ENCODE results near the gene LDB2.

LDB2 gene

DNA sequence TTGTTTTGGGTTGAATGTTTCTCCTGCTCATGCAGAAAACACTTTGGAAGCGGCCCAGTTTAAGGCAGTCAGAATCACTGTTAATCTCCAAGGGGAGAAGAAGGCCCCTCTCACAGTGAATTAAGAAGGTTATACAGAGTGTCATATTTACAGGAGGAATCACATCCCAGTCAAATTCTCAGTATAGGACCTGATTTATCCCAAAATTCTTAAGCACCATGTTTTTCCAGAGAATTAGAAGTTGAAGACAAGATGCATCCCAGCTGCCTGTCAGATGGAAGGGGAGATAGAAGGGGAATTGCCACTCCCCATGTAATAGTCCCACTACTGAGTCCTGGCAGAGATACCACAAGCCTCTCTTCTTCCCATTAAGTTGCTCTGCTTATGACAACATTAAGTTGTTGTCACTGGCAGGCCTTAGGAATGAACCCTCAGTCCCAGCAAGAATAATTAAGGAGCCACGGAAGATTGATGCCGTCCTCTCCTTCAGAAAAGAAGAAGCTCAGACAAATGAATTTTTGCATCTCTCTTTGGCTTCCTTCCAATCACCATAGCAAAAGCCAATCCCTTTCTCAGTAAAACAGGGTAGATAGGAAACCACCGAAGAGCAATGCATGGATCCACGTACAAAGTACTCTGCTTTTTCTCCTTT lies 138.4 kb downstream of the LDB2 start:
- H3K27ac ChIP-seq: no peak overlapping the region
- H3K36me3 ChIP-seq (ENCODE audit: insufficient read depth, low read length): peaks cover under 1% of the 10 kb centered on the region; the same call in 1 of the 2 replicates
- no peak overlapping the region for H3K4me3 ChIP-seq
- DNase-seq (ENCODE audit: low read depth, low spot score): no peak
- H3K9ac ChIP-seq (ENCODE audit: insufficient read length): no peak overlapping the region
- TF ChIP-seq EZH2 (IDR thresholded peaks at IDR 0.05): no peak
- no peak for TF ChIP-seq POLR2AphosphoS5 (IDR thresholded peaks at IDR 0.05; ENCODE audit: borderline replicate concordance, low read depth, low read length)
- TF ChIP-seq FOXP2 (optimal IDR thresholded peaks at IDR 0.05; ENCODE audit: control extremely low read depth, extremely low read length, insufficient read depth): no peak
- H3K9me3 ChIP-seq (ENCODE audit: low read depth, low read length): no peaks in the 10 kb centered on the region

DNA sequence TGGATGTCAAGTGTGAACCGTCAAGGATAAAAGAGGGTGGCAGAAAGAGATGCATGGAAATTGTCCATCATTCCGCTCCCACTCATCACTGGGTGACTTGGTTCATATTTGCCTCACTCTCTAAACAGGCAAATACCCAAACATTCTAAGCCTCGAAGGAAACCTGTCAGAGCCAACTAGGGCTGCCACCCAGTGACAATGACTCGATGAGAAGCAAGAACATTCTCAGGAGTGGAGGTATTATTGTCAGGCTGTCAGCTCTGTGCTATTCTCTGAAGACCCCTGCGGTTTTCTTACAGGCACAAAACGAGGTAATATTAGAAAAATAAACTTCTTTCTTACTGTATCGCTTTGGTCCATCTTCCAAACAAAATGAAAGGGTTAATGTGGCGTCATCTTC lies 139.6 kb downstream of the LDB2 start:
- H3K9ac ChIP-seq (ENCODE audit: insufficient read length): no peak overlapping the region
- H3K4me3 ChIP-seq: no peak overlapping the region
- peaks cover 3% of the 10 kb centered on the region; the same call in 1 of the 2 replicates for H3K36me3 ChIP-seq (ENCODE audit: insufficient read depth, low read length)
- H3K27ac ChIP-seq: no peak overlapping the region
- DNase-seq (ENCODE audit: low read depth, low spot score): no peak
- H3K9me3 ChIP-seq (ENCODE audit: low read depth, low read length): no peaks in the 10 kb centered on the region
- TF ChIP-seq EZH2 (IDR thresholded peaks at IDR 0.05): no peak
- no peak for TF ChIP-seq FOXP2 (optimal IDR thresholded peaks at IDR 0.05; ENCODE audit: control extremely low read depth, extremely low read length, insufficient read depth)
- TF ChIP-seq POLR2AphosphoS5 (IDR thresholded peaks at IDR 0.05; ENCODE audit: borderline replicate concordance, low read depth, low read length): no peak

DNA sequence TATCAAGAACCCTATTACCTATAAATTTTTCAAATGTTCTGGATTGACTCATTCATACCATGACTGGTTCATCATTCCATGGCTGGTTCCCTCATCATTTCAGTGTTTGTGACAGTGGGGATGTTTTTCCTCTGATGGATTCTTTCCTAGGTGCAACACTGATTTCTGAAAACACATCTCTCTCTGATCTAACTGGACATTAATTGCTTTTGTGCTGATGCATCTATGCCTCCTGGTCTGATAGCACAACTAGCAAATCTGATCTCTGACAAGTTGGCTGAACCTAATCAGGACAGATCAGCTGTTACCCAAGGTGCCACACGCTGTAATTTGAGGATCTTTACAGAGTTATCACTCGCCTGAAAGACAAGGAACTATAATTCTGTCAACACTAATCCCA lies 140.2 kb downstream of the LDB2 start:
- Histone ChIP-seq H3K9me3 (ENCODE audit: low read depth, low read length) (no peaks in the 10 kb centered on the region), H3K36me3 (ENCODE audit: insufficient read depth, low read length) (peaks cover 3% of the 10 kb centered on the region; the same call in 1 of the 2 replicates), H3K27ac (no peak overlapping the region), H3K4me3 (no peak overlapping the region), H3K9ac (ENCODE audit: insufficient read length) (no peak overlapping the region)
- no peak for TF ChIP-seq EZH2 (IDR thresholded peaks at IDR 0.05)
- no peak for TF ChIP-seq FOXP2 (optimal IDR thresholded peaks at IDR 0.05; ENCODE audit: control extremely low read depth, extremely low read length, insufficient read depth)
- no peak for TF ChIP-seq POLR2AphosphoS5 (IDR thresholded peaks at IDR 0.05; ENCODE audit: borderline replicate concordance, low read depth, low read length)
- no peak for DNase-seq (ENCODE audit: low read depth, low spot score)

DNA sequence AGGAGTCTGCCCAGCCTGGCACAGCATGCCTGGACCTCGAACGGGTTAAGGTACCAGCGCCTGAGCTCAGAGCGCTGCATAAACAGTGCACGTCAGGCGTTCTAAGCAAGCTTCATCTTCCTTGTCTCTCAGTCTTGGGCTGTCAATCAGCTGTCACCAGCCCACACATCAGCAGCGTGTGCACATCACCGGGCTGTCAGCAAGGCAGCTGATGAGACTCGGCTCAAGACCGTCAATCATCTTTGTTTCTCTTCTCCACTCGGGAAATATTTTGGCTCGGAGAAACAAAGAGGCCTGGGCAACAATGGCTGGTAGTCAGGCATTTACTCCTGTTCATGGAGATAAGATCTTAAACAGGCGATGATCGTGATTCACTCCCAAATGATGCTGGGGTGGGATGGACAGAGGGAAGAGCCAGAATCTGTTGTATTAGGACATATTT lies 141.3 kb downstream of the LDB2 start:
- DNase-seq (ENCODE audit: low read depth, low spot score): no peak
- Histone ChIP-seq H3K4me3 (no peak overlapping the region), H3K36me3 (ENCODE audit: insufficient read depth, low read length) (peaks cover 3% of the 10 kb centered on the region; the same call in 1 of the 2 replicates), H3K27ac (no peak overlapping the region), H3K9ac (ENCODE audit: insufficient read length) (no peak overlapping the region), H3K9me3 (ENCODE audit: low read depth, low read length) (no peaks in the 10 kb centered on the region)
- TF ChIP-seq EZH2 (IDR thresholded peaks at IDR 0.05): no peak
- TF ChIP-seq POLR2AphosphoS5 (IDR thresholded peaks at IDR 0.05; ENCODE audit: borderline replicate concordance, low read depth, low read length): no peak
- TF ChIP-seq FOXP2 (optimal IDR thresholded peaks at IDR 0.05; ENCODE audit: control extremely low read depth, extremely low read length, insufficient read depth): no peak

DNA sequence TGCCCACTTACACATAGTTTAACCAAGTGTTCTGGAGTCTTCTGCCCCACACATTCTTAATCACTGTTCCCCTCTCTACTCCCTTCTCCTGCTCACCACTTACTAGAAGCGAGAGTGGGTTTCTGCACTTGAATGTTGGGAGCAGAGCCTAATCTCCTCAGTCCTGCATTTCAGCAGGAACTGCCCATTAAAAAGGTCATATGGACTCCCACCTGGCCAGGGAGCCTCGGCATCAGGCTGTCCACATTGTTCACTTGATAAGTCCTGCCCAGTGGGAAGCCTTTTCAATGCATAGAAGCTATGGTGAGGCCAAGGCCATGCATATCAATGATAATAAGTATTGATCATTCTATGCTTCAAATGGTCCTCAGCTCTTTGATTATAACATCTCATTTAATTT lies 144.3 kb downstream of the LDB2 start:
- Histone ChIP-seq H3K9me3 (ENCODE audit: low read depth, low read length) (no peaks in the 10 kb centered on the region), H3K27ac (no peak overlapping the region), H3K4me3 (no peak overlapping the region), H3K9ac (ENCODE audit: insufficient read length) (no peak overlapping the region), H3K36me3 (ENCODE audit: insufficient read depth, low read length) (peaks cover 6% of the 10 kb centered on the region; the same call in 1 of the 2 replicates)
- no peak for TF ChIP-seq FOXP2 (optimal IDR thresholded peaks at IDR 0.05; ENCODE audit: control extremely low read depth, extremely low read length, insufficient read depth)
- no peak for TF ChIP-seq EZH2 (IDR thresholded peaks at IDR 0.05)
- TF ChIP-seq POLR2AphosphoS5 (IDR thresholded peaks at IDR 0.05; ENCODE audit: borderline replicate concordance, low read depth, low read length): no peak
- no peak for DNase-seq (ENCODE audit: low read depth, low spot score)

DNA sequence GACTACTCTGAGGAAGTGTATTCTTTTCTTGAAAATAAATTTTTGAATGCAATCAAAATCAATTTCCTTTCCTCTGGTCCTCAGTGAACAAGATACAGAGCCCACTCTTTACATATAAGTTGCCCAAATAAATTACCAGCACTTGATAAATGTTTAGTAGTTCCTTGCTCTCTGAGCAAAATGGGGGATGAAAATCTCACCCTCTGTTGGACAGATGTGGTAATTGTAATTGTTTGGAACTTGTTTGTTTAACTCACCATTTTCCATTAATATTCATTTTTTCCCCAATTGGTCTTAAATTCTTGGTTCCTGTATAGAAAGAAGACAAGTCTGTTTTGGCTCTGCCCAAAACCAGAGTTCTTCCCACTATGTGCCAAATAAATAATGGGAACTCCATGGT lies 146.3 kb downstream of the LDB2 start:
- Histone ChIP-seq H3K9me3 (ENCODE audit: low read depth, low read length) (no peaks in the 10 kb centered on the region), H3K27ac (no peak overlapping the region), H3K4me3 (no peak overlapping the region), H3K9ac (ENCODE audit: insufficient read length) (no peak overlapping the region), H3K36me3 (ENCODE audit: insufficient read depth, low read length) (peaks cover 6% of the 10 kb centered on the region; the same call in 1 of the 2 replicates)
- no peak for DNase-seq (ENCODE audit: low read depth, low spot score)
- TF ChIP-seq POLR2AphosphoS5 (IDR thresholded peaks at IDR 0.05; ENCODE audit: borderline replicate concordance, low read depth, low read length): no peak
- TF ChIP-seq EZH2 (IDR thresholded peaks at IDR 0.05): no peak
- no peak for TF ChIP-seq FOXP2 (optimal IDR thresholded peaks at IDR 0.05; ENCODE audit: control extremely low read depth, extremely low read length, insufficient read depth)

DNA sequence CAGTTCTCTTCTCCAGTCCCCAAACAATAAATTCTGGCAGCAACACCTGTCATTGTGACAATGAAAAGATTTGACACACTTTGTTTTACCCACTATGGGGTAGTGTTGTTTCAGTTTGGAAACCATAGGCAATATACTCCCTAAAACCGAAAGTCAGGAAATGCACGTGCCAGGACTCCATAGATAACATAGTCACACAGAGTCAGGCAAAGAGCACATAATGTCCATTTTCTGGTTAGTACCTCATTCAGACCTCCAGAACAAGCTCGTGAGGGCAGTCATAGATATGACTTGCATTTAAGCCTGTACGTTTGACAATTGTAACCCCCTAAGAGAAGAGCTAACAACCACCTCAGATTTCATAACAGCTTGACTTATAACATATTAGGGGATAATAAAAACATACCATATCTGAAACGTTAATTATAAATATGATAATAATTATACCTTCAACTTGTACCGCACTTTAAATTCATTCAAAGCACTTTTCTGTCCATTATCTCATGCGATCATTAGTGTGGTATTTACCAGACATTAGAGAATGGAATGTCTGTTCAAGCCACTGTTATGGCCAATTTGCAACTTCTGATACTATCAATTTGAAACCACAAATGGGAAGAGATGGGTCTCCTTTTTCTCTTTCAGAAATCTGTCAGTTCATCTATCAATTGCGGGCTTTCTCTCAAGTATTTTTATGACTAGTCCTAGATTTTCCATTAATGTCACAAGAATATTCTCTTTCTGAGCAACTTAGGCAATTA lies 147.4 kb downstream of the LDB2 start:
- TF ChIP-seq EZH2 (IDR thresholded peaks at IDR 0.05): no peak
- TF ChIP-seq POLR2AphosphoS5 (IDR thresholded peaks at IDR 0.05; ENCODE audit: borderline replicate concordance, low read depth, low read length): no peak
- no peak for TF ChIP-seq FOXP2 (optimal IDR thresholded peaks at IDR 0.05; ENCODE audit: control extremely low read depth, extremely low read length, insufficient read depth)
- no peak overlapping the region for H3K9ac ChIP-seq (ENCODE audit: insufficient read length)
- no peak overlapping the region for H3K4me3 ChIP-seq
- no peak overlapping the region for H3K27ac ChIP-seq
- H3K36me3 ChIP-seq (ENCODE audit: insufficient read depth, low read length): peaks cover 6% of the 10 kb centered on the region; the same call in 1 of the 2 replicates
- H3K9me3 ChIP-seq (ENCODE audit: low read depth, low read length): no peaks in the 10 kb centered on the region
- DNase-seq (ENCODE audit: low read depth, low spot score): no peak

DNA sequence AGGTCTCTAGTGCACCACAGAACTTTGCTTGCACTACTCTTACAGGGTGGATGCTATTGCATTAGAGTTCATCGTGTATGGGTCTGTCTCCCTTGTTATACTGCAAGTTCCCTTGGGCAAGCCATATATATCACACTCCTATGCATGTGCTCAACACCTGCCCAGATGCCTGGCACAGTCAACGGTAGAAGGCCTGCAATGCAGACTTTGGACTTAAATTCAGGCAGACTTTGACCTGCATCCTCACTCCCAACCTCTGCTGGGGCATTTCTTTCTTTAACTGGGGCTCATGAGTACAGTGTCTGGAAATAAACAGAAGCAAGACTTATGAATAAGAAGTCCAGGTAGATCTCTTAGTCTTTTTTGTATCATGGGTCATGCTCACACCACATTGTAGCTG lies 148.2 kb downstream of the LDB2 start:
- Histone ChIP-seq H3K4me3 (no peak overlapping the region), H3K9ac (ENCODE audit: insufficient read length) (no peak overlapping the region), H3K27ac (no peak overlapping the region), H3K9me3 (ENCODE audit: low read depth, low read length) (no peaks in the 10 kb centered on the region), H3K36me3 (ENCODE audit: insufficient read depth, low read length) (peaks cover 6% of the 10 kb centered on the region; the same call in 1 of the 2 replicates)
- no peak for DNase-seq (ENCODE audit: low read depth, low spot score)
- no peak for TF ChIP-seq POLR2AphosphoS5 (IDR thresholded peaks at IDR 0.05; ENCODE audit: borderline replicate concordance, low read depth, low read length)
- no peak for TF ChIP-seq EZH2 (IDR thresholded peaks at IDR 0.05)
- TF ChIP-seq FOXP2 (optimal IDR thresholded peaks at IDR 0.05; ENCODE audit: control extremely low read depth, extremely low read length, insufficient read depth): no peak
